HG03045 (cell line): ENCODE results near the gene ISCA2.
"Not testable (repeated sequence)": the region's sequence is repeated elsewhere in the genome, so short reads cannot be mapped to it uniquely, and the experiment has no call there.

Source experiments
- ATAC-seq: cut with Tn5 transposase; IDR thresholded peaks from one replicate; pipeline ENCODE4 v1.9.1; 2021; ENCODE audit warnings: mild to moderate bottlenecking, moderate library complexity; ENCODE audit not compliant: unreplicated experiment

ISCA2 gene

GRCh38 chr14:74493343-74494261 is at the start of gene ISCA2:
Gene ISCA2 (plus strand): TSS chr14:74493765. CDS start chr14:74493775, 10 bp downstream.
- peak; percentile 89 for ATAC-seq

GRCh38 chr14:74444866-74445265 is 48.7 kb upstream of the ISCA2 start:
- no peak for ATAC-seq

- ATAC-seq: not testable (repeated sequence)
Observed at GRCh38 chr14:74454397-74454796, 39.2 kb upstream of the ISCA2 start.

- ATAC-seq: no peak
Observed at GRCh38 chr14:74456684-74457564, 36.6 kb upstream of the ISCA2 start.

GRCh38 chr14:74457565-74457895 is 36.0 kb upstream of the ISCA2 start:
- no peak for ATAC-seq

GRCh38 chr14:74459289-74459946 is 34.1 kb upstream of the ISCA2 start:
- ATAC-seq: no peak

GRCh38 chr14:74459976-74460375 is 33.6 kb upstream of the ISCA2 start:
- ATAC-seq: no peak

- ATAC-seq: no peak
Observed at GRCh38 chr14:74462993-74463392, 30.6 kb upstream of the ISCA2 start.

GRCh38 chr14:74463697-74464096 is 29.9 kb upstream of the ISCA2 start:
- no peak for ATAC-seq

GRCh38 chr14:74464785-74465184 is 28.8 kb upstream of the ISCA2 start:
- ATAC-seq: no peak

- no peak for ATAC-seq
Observed at GRCh38 chr14:74465335-74465734, 28.2 kb upstream of the ISCA2 start.

- ATAC-seq: no peak
Observed at GRCh38 chr14:74468513-74468912, 25.1 kb upstream of the ISCA2 start.

GRCh38 chr14:74469548-74470518 is 23.7 kb upstream of the ISCA2 start:
- ATAC-seq: no peak

GRCh38 chr14:74472601-74473000 is 21.0 kb upstream of the ISCA2 start:
- ATAC-seq: no peak

GRCh38 chr14:74474376-74474775 is 19.2 kb upstream of the ISCA2 start:
- ATAC-seq: no peak

GRCh38 chr14:74475678-74476077 is 17.9 kb upstream of the ISCA2 start:
- no peak for ATAC-seq

GRCh38 chr14:74476107-74476506 is 17.5 kb upstream of the ISCA2 start:
- no peak for ATAC-seq

- ATAC-seq: no peak
Observed at GRCh38 chr14:74476607-74477006, 17.0 kb upstream of the ISCA2 start.

GRCh38 chr14:74478996-74479635 is 14.4 kb upstream of the ISCA2 start:
- no peak for ATAC-seq

- no peak for ATAC-seq
Observed at GRCh38 chr14:74480046-74480445, 13.5 kb upstream of the ISCA2 start.
